K562 (cell line): ENCODE data around the gene LAMA5. TPM values are rescaled to one million over a fixed set of nuclear protein-coding genes. Genes with fewer than 3 reads are reported as not detected.
A peak's percentile ranks its signal among the peaks of the same experiment; 100 is the strongest.

ENCODE experiments used
- ARHGAP35 ChIP-seq: fragments of 450-650 bp; IDR thresholded peaks from 2 replicates; pipeline ENCODE4 v1.6.1; 2018; ENCODE audit not compliant: partially characterized antibody
- ETV1 ChIP-seq: fragments of 450-650 bp; conservative IDR thresholded peaks from 2 replicates; pipeline ENCODE4 v1.6.1; 2016; ENCODE audit warnings: missing genetic modification characterization, control low read depth, low read depth, missing compliant biosample characterization
- FOSL1 ChIP-seq: fragments of 200-800 bp; sonication (Bioruptor generic); conservative IDR thresholded peaks from 2 replicates; pipeline ENCODE4 v1.6.1; 2016; ENCODE audit warnings: missing genetic modification characterization, missing compliant biosample characterization
- HMGN3 ChIP-seq: IDR thresholded peaks from 2 replicates; pipeline ENCODE4 v1.6.1; 2011; ENCODE audit warnings: borderline replicate concordance, low read depth, mild to moderate bottlenecking, mixed read lengths, low read length; ENCODE audit not compliant: insufficient read length; ENCODE audit errors: extremely low read depth
- RBBP5 ChIP-seq: fragments of 200-600 bp; sonication (generic); IDR thresholded peaks from 2 replicates; pipeline ENCODE4 v1.6.1; 2012; ENCODE audit warnings: borderline replicate concordance, mild to moderate bottlenecking, low read length, control low read depth, inconsistent platforms; ENCODE audit not compliant: insufficient read depth, poor library complexity, severe bottlenecking
- RFX5 ChIP-seq: IDR thresholded peaks from 2 replicates; pipeline ENCODE4 v1.6.1; 2011; ENCODE audit warnings: low read depth, mild to moderate bottlenecking, improper control_type of control experiment, low read length
- SREBF2 ChIP-seq: sonication (generic); formaldehyde crosslinking; IDR thresholded peaks from 2 replicates; pipeline ENCODE4 v1.4.0; 2020; ENCODE audit warnings: mild to moderate bottlenecking, missing genetic modification reagents
- ZNF12 ChIP-seq: sonication (generic); formaldehyde crosslinking; IDR thresholded peaks from 2 replicates; pipeline ENCODE4 v1.4.0; 2020; ENCODE audit warnings: mild to moderate bottlenecking, missing genetic modification reagents
- ZNF263 ChIP-seq: sonication (generic); formaldehyde crosslinking; IDR thresholded peaks from 2 replicates; pipeline ENCODE4 v1.8.0; 2022; ENCODE audit warnings: mild to moderate bottlenecking, missing genetic modification reagents, borderline replicate concordance
- ZNF282 ChIP-seq: sonication (generic); formaldehyde crosslinking; IDR thresholded peaks from 2 replicates; pipeline ENCODE4 v1.8.1; 2023; ENCODE audit warnings: missing genetic modification reagents
- ZNF41 ChIP-seq: fragments of 250-450 bp; sonication (Bioruptor Pico); conservative IDR thresholded peaks from 2 replicates; pipeline ENCODE4 v1.4.0; 2020; ENCODE audit warnings: mild to moderate bottlenecking
- ZNF584 ChIP-seq: fragments of 200-800 bp; sonication (Bioruptor generic); IDR thresholded peaks from 2 replicates; pipeline ENCODE4 v1.6.1; 2016; ENCODE audit warnings: low read depth, mild to moderate bottlenecking, missing genetic modification characterization, missing compliant biosample characterization
- polyA plus RNA-seq, 8 experiments: library from polyadenylated mRNA; depleted of rRNA in 4 of 8; stranded (reverse) in 5 of 8; unstranded in 3 of 8; fragments of >200 nt; fragmentation: Nextera tagmentation in 2 of 8; fragmentation: Illumina TruSeq in 1 of 8; extraction: Ambion mirVana in 2 of 8; extraction: Trizol in 1 of 8; gene quantifications; 2 replicates each; pipeline versions ENCODE4 v1.2.1 to v1.2.3, GENCODE V29; 2011 to 2014; ENCODE audit warnings: inconsistent platforms in 1 of 8, missing spikeins in 1 of 8
- total RNA-seq, 7 experiments: library from RNA; depleted of rRNA in 6 of 7; stranded (reverse); fragments of >200 nt in 6 of 7; fragmentation: Illumina TruSeq in 2 of 7; extraction: Trizol in 2 of 7; gene quantifications; 2 replicates each; pipeline versions ENCODE4 v1.2.1 to v1.2.3, GENCODE V29; 2011 to 2021; ENCODE audit warnings: low replicate concordance in 1 of 7
- TF ChIP-seq, protein P1 (sequence below): fragments of 200-800 bp; sonication (Bioruptor generic); IDR thresholded peaks from 2 replicates; pipeline ENCODE4 v1.6.1; 2016; ENCODE audit warnings: missing genetic modification characterization, missing compliant biosample characterization
- TF ChIP-seq, protein P2 (sequence below): sonication (generic); formaldehyde crosslinking; IDR thresholded peaks from 2 replicates; pipeline ENCODE4 v1.8.0; 2022; ENCODE audit warnings: missing genetic modification reagents, mild to moderate bottlenecking, borderline replicate concordance
- TF ChIP-seq, protein P3 (sequence below), 2 experiments: IDR thresholded peaks; 2 replicates each; pipeline ENCODE4 v1.6.1; 2012; ENCODE audit warnings: improper control_type of control experiment in 2 of 2, low read depth in 2 of 2, low read length in 2 of 2, borderline replicate concordance in 1 of 2

The LAMA5 gene
- total and polyA plus RNA-seq, 9 of the 15 experiments (the other 6 are each of a cell fraction or from before 2014, with no cell fraction given) = 0.31 to 101 (median 7.8) TPM

DNA sequence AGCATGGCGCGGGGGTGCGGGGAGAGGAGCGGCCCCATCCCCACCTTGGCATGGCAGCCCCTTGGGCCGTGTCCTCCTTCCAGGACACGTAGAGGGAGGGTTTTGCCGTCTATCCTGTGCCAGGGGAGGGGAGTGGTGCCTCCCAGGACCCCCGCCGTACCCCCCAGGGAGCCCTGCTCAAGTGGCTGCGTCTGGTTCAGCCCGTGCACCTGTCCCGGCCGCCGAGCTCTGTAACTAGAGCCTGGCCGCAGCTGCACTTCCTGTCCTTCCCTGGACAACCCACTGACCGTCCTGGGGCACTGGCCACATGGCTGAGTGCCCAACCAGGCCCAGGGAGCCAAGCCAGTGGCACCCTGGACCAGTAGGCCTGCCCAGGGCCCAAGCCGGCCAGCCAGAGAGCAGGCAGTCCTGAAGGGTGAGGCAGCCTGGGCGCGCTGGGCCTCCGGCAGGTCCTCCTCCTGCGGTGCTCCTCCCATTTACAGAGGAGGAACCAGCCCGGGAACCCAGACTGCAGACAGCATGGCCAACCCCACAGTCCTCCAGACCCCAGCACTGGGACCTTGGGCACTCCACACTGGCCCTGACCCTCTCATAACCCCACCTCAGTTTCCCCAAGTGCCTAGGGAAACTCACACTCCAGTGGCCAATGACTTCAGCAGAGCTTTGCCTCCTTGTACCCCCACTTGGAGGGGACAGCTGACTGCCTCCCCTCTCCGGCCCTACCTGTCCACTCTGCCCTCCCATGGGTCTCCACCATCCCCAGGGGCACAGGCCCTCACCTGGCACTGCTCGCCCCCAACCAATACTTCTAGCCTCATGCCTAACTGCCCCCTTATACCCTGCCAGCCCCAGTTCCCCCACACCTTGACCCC lies 8.7 kb downstream of the LAMA5 start (continued):
- TF ChIP-seq, protein P1, sequence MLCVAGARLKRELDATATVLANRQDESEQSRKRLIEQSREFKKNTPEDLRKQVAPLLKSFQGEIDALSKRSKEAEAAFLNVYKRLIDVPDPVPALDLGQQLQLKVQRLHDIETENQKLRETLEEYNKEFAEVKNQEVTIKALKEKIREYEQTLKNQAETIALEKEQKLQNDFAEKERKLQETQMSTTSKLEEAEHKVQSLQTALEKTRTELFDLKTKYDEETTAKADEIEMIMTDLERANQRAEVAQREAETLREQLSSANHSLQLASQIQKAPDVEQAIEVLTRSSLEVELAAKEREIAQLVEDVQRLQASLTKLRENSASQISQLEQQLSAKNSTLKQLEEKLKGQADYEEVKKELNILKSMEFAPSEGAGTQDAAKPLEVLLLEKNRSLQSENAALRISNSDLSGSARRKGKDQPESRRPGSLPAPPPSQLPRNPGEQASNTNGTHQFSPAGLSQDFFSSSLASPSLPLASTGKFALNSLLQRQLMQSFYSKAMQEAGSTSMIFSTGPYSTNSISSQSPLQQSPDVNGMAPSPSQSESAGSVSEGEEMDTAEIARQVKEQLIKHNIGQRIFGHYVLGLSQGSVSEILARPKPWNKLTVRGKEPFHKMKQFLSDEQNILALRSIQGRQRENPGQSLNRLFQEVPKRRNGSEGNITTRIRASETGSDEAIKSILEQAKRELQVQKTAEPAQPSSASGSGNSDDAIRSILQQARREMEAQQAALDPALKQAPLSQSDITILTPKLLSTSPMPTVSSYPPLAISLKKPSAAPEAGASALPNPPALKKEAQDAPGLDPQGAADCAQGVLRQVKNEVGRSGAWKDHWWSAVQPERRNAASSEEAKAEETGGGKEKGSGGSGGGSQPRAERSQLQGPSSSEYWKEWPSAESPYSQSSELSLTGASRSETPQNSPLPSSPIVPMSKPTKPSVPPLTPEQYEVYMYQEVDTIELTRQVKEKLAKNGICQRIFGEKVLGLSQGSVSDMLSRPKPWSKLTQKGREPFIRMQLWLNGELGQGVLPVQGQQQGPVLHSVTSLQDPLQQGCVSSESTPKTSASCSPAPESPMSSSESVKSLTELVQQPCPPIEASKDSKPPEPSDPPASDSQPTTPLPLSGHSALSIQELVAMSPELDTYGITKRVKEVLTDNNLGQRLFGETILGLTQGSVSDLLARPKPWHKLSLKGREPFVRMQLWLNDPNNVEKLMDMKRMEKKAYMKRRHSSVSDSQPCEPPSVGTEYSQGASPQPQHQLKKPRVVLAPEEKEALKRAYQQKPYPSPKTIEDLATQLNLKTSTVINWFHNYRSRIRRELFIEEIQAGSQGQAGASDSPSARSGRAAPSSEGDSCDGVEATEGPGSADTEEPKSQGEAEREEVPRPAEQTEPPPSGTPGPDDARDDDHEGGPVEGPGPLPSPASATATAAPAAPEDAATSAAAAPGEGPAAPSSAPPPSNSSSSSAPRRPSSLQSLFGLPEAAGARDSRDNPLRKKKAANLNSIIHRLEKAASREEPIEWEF (CRISPR knock-in tag) = no peak
- TF ChIP-seq ZNF12 (CRISPR knock-in tag) (0 out of 2 replicates have a peak, but pooled peaks have one; percentile 12), ARHGAP35 (no peak), ETV1 (tag) (0 out of 2 replicates have a peak, but pooled peaks have one; percentile 23), ZNF41 (CRISPR knock-in tag) (no peak), RFX5 (no peak), ZNF263 (peak; percentile 99), FOSL1 (no peak), ZNF584 (CRISPR knock-in tag) (no peak), SREBF2 (no peak), RBBP5 (peak; percentile 20), HMGN3 (peak; percentile 51), ZNF282 (no peak)
- TF ChIP-seq, protein P2, sequence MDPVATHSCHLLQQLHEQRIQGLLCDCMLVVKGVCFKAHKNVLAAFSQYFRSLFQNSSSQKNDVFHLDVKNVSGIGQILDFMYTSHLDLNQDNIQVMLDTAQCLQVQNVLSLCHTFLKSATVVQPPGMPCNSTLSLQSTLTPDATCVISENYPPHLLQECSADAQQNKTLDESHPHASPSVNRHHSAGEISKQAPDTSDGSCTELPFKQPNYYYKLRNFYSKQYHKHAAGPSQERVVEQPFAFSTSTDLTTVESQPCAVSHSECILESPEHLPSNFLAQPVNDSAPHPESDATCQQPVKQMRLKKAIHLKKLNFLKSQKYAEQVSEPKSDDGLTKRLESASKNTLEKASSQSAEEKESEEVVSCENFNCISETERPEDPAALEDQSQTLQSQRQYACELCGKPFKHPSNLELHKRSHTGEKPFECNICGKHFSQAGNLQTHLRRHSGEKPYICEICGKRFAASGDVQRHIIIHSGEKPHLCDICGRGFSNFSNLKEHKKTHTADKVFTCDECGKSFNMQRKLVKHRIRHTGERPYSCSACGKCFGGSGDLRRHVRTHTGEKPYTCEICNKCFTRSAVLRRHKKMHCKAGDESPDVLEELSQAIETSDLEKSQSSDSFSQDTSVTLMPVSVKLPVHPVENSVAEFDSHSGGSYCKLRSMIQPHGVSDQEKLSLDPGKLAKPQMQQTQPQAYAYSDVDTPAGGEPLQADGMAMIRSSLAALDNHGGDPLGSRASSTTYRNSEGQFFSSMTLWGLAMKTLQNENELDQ = no peak
- TF ChIP-seq, protein P3, sequence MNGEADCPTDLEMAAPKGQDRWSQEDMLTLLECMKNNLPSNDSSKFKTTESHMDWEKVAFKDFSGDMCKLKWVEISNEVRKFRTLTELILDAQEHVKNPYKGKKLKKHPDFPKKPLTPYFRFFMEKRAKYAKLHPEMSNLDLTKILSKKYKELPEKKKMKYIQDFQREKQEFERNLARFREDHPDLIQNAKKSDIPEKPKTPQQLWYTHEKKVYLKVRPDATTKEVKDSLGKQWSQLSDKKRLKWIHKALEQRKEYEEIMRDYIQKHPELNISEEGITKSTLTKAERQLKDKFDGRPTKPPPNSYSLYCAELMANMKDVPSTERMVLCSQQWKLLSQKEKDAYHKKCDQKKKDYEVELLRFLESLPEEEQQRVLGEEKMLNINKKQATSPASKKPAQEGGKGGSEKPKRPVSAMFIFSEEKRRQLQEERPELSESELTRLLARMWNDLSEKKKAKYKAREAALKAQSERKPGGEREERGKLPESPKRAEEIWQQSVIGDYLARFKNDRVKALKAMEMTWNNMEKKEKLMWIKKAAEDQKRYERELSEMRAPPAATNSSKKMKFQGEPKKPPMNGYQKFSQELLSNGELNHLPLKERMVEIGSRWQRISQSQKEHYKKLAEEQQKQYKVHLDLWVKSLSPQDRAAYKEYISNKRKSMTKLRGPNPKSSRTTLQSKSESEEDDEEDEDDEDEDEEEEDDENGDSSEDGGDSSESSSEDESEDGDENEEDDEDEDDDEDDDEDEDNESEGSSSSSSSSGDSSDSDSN (IDR thresholded peaks at IDR 0.05; ENCODE audit: borderline replicate concordance in 1 of 2, low read depth in 2 of 2, low read length in 2 of 2) = 0 out of 4 replicates have a peak, but pooled peaks of 1 of the 2 experiments have one; percentile 50
